Measurements from ENCODE around the gene NT5DC3. TPM values are rescaled to one million over a fixed set of nuclear protein-coding genes. Genes with fewer than 3 reads are reported as not detected.

The NT5DC3 gene
- total RNA-seq, 1 donor from 2014 or later: 6.6 TPM

DNA sequence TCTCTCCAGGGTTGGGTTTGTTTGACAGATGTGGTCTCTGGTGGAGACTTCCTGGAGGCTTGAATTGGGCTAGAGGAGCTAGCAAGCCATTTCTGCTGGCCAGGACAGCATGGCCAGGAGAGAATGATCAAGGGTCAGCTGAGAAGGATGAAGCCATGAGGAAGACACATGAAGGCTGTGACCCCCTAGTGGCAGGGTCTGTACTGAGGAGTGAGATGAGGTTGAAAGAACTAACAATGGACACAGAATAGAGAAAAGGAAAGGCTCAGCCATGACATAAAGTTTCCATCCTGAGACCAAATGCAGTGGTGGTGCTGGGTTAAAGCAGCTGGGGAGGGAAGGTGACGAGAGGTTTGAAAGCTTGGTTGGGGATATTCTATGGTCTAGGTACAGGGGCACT, 89.9 kb downstream of the NT5DC3 start:
- no peak for DNase-seq (ENCODE audit: low spot score in 2 of 2)
- Histone ChIP-seq H3K4me1 (no peaks in the 10 kb centered on the region), H3K36me3 (no peaks in the 10 kb centered on the region), H3K4me3 (no peak overlapping the region), H3K27ac (no peak overlapping the region), H3K9me3 (no peaks in the 10 kb centered on the region), H3K27me3 (no peaks in the 10 kb centered on the region)
- intact Hi-C loops (cut with DNase I): no loop called here
- TF ChIP-seq, protein P1, sequence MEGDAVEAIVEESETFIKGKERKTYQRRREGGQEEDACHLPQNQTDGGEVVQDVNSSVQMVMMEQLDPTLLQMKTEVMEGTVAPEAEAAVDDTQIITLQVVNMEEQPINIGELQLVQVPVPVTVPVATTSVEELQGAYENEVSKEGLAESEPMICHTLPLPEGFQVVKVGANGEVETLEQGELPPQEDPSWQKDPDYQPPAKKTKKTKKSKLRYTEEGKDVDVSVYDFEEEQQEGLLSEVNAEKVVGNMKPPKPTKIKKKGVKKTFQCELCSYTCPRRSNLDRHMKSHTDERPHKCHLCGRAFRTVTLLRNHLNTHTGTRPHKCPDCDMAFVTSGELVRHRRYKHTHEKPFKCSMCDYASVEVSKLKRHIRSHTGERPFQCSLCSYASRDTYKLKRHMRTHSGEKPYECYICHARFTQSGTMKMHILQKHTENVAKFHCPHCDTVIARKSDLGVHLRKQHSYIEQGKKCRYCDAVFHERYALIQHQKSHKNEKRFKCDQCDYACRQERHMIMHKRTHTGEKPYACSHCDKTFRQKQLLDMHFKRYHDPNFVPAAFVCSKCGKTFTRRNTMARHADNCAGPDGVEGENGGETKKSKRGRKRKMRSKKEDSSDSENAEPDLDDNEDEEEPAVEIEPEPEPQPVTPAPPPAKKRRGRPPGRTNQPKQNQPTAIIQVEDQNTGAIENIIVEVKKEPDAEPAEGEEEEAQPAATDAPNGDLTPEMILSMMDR (IDR thresholded peaks at IDR 0.05): no peak

DNA sequence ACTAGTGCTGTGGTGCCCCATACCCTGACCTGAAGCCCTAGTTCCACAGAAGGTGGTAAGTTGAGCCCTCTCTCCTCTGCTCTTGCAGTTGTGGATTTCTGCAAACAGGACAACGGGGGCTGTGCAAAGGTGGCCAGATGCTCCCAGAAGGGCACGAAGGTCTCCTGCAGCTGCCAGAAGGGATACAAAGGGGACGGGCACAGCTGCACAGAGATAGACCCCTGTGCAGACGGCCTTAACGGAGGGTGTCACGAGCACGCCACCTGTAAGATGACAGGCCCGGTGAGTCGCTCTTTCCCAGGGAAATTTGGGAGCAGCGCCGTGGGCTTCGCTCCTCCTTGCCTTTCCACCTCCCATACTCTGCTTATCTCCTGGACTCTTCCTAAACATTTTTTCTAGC, 92.2 kb downstream of the NT5DC3 start:
- TF ChIP-seq, protein P1 (IDR thresholded peaks at IDR 0.05): no peak
- H3K4me3 ChIP-seq: no peak overlapping the region
- H3K27me3 ChIP-seq: no peaks in the 10 kb centered on the region
- no peak for DNase-seq (ENCODE audit: low spot score in 2 of 2)
- intact Hi-C loops (cut with DNase I): no loop called here
- H3K36me3 ChIP-seq: peaks cover 0 to 7% of the 10 kb centered on the region in 2 donors
- H3K27ac ChIP-seq: no peak overlapping the region
- H3K9me3 ChIP-seq: no peaks in the 10 kb centered on the region
- H3K4me1 ChIP-seq: no peaks in the 10 kb centered on the region

DNA sequence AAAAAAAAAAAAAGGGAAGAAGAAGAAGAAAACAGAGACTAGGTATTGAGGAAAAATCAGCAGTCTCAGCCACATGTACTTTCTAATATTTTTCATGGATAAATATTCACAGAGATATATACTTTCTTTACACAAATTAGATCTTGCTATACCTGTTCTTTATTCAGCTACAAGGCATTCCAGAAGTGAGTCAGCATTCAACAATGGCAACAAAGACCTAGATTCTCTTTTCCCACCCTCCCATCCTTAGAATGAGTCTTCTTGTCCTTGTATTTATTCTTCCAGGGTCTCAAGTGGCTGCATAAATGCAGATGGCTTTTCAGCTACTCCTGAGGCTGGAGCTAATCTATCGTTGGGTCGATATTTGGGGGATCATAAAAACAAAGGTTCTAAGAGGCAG, 93.0 kb downstream of the NT5DC3 start:
- intact Hi-C loops (cut with DNase I): no loop called here
- TF ChIP-seq, protein P1 (IDR thresholded peaks at IDR 0.05): no peak
- no peak for DNase-seq (ENCODE audit: low spot score in 2 of 2)
- H3K27ac ChIP-seq: no peak overlapping the region
- no peaks in the 10 kb centered on the region for H3K27me3 ChIP-seq
- peaks cover 0 to 7% of the 10 kb centered on the region in 2 donors for H3K36me3 ChIP-seq
- no peaks in the 10 kb centered on the region for H3K4me1 ChIP-seq
- no peak overlapping the region for H3K4me3 ChIP-seq
- H3K9me3 ChIP-seq: no peaks in the 10 kb centered on the region

DNA sequence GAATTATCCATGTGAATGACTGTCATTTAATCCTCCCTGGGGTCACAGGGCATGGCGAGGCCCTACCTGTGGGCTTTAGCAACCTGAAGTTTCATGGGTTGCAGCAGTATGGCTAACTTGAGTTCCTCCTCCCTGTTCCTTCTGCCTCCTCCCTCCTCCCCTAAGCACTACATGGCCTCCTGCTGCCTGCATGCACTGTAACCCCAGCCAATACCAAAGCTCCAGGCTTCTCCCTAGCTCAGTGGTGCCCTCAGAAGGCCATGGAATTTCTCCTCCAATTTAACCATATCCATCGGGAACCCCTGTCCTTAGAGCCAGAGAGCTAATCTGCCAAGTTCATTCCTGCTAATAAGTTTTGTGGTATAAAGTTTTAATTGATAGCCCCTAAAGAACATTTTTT, 95.1 kb downstream of the NT5DC3 start:
- H3K4me1 ChIP-seq: no peaks in the 10 kb centered on the region
- intact Hi-C loops (cut with DNase I): no loop called here
- H3K9me3 ChIP-seq: no peaks in the 10 kb centered on the region
- no peaks in the 10 kb centered on the region for H3K27me3 ChIP-seq
- DNase-seq (ENCODE audit: low spot score in 2 of 2): no peak
- H3K36me3 ChIP-seq: peaks cover 0 to 7% of the 10 kb centered on the region in 2 donors
- no peak overlapping the region for H3K4me3 ChIP-seq
- H3K27ac ChIP-seq: no peak overlapping the region
- TF ChIP-seq, protein P1 (IDR thresholded peaks at IDR 0.05): no peak

DNA sequence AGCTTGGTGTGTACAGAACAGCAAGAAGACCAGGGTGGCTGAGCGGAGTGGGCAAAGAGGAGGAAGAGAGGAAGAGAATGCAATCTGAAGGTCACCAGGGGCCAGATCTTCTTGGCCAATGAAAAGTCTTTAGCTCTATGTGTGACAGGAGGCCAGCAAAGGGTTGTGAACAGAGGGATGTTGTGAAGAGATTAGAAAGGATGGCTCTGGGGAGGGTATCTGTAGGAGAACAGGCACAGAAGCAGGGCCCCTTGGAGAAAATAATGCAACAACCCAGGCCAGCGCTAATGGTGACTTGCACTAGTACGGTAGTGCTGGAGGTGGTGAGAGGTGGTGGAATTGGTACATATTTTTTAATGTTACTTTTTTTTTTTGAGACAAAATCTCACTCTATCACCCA, 97.2 kb downstream of the NT5DC3 start:
- intact Hi-C loops (cut with DNase I): no loop called here
- Histone ChIP-seq H3K27me3 (no peaks in the 10 kb centered on the region), H3K4me3 (no peak overlapping the region), H3K27ac (no peak overlapping the region), H3K36me3 (peaks cover 0 to 7% of the 10 kb centered on the region in 2 donors), H3K9me3 (no peaks in the 10 kb centered on the region), H3K4me1 (no peaks in the 10 kb centered on the region)
- TF ChIP-seq, protein P1 (IDR thresholded peaks at IDR 0.05): no peak
- no peak for DNase-seq (ENCODE audit: low spot score in 2 of 2)

DNA sequence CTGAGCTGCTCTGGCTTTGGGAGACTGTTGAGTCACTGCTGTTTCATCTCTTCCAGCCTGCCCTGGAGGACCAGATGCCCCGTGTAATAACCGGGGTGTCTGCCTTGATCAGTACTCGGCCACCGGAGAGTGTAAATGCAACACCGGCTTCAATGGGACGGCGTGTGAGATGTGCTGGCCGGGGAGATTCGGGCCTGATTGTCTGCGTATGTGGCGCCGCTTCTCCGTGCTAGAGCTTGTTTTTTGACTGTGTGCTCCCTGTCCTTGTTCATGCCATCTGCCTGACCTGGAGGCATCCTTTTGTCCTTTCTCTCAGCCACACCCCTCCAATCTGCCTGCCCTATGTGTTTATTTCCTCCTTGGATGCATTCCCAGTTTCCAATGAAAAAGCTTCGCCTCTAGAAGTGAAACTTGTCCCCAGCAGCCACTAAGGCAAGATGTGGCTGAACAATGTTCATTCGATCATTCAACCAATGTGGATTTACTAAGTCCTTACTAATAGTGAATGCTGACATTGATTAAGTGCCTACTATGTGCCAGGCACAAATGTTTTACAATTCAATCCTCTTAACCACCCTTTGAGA, 98.6 kb downstream of the NT5DC3 start:
- Histone ChIP-seq H3K4me1 (no peaks in the 10 kb centered on the region), H3K4me3 (no peak overlapping the region), H3K27me3 (no peaks in the 10 kb centered on the region), H3K27ac (no peak overlapping the region), H3K9me3 (no peaks in the 10 kb centered on the region), H3K36me3 (peaks cover 0 to 7% of the 10 kb centered on the region in 2 donors)
- intact Hi-C loops (cut with DNase I): no loop called here
- DNase-seq (ENCODE audit: low spot score in 2 of 2): no peak
- TF ChIP-seq, protein P1 (IDR thresholded peaks at IDR 0.05): no peak

Data from ascending aorta (tissue), 2 donors.